H1 (cell line): ENCODE results near the gene ACAD10. TPM values are rescaled to one million over a fixed set of nuclear protein-coding genes. Genes with fewer than 3 reads are reported as not detected.

Experiments used
- CTCF ChIA-PET: fragments of 300-600 bp; sonication (Branson Sonifier 250); formaldehyde crosslinking; loops from one replicate; lab custom pipeline; 2021; ENCODE audit not compliant: partially characterized antibody; lab: Charles Lee
- POLR2A ChIA-PET: fragments of 300-600 bp; sonication (Branson Sonifier 250); formaldehyde crosslinking; loops from one replicate; lab custom pipeline; 2021; ENCODE audit warnings: inconsistent platforms; ENCODE audit not compliant: partially characterized antibody; lab: Charles Lee
- DNase-seq, 2 experiments: peaks; one replicate each; pipeline versions ENCODE4 v3.0.0 to v3.0.0-alpha.2; 2010 to 2022; ENCODE audit warnings: low spot score in 2 of 2, low read depth in 1 of 2, mixed read lengths in 1 of 2
- FAIRE-seq: peaks from 2 replicates; lab custom pipeline; 2011; peaks lifted over from hg19 to GRCh38; lab: Jason Lieb, UNC
- H2AFZ ChIP-seq: 2 replicates; pipeline ENCODE4 v1.8.1; 2012; ENCODE audit warnings: low read length, inconsistent platforms
- H2AK5ac ChIP-seq: 2 replicates; pipeline ENCODE4 v1.6.1; 2013; ENCODE audit warnings: low read depth, low read length
- H2BK120ac ChIP-seq: replicated peaks from 2 replicates; pipeline ENCODE3; 2013; ENCODE audit warnings: low read depth, low read length, inconsistent platforms
- H2BK12ac ChIP-seq: 2 replicates; pipeline ENCODE4 v1.6.1; 2013; ENCODE audit warnings: low read depth, low read length
- H2BK15ac ChIP-seq: 2 replicates; pipeline ENCODE4 v1.6.1; 2013; ENCODE audit warnings: low read length
- H2BK20ac ChIP-seq: 2 replicates; pipeline ENCODE4 v1.6.1; 2013; ENCODE audit warnings: low read length
- H2BK5ac ChIP-seq: 2 replicates; pipeline ENCODE4 v1.6.1; 2013; ENCODE audit warnings: low read depth, low read length
- H3K14ac ChIP-seq: 2 replicates; pipeline ENCODE4 v1.6.1; 2013; ENCODE audit warnings: inconsistent platforms; ENCODE audit not compliant: insufficient read length
- H3K18ac ChIP-seq: 2 replicates; pipeline ENCODE4 v1.6.1; 2013; ENCODE audit warnings: low read length; ENCODE audit errors: extremely low read depth
- H3K23ac ChIP-seq: 2 replicates; pipeline ENCODE4 v1.6.1; 2013; ENCODE audit warnings: inconsistent platforms; ENCODE audit not compliant: insufficient read length
- H3K23me2 ChIP-seq: 2 replicates; pipeline ENCODE4 v1.6.1; 2013; ENCODE audit warnings: low read depth, low read length
- H3K27ac ChIP-seq: 2 replicates; pipeline ENCODE4 v1.6.1; 2011; ENCODE audit warnings: low read depth, low read length, inconsistent platforms
- H3K27me3 ChIP-seq, 4 experiments: replicated peaks in 1 of 4; 1 replicate in 1 of 4; 2 replicates in 3 of 4; pipeline versions ENCODE4 v1.6.1 to v1.8.1; 2011 to 2013; ENCODE audit warnings: low read length in 3 of 4, mild to moderate bottlenecking in 3 of 4, inconsistent platforms in 2 of 4, mixed read lengths in 2 of 4, moderate library complexity in 1 of 4; ENCODE audit not compliant: control insufficient read depth in 3 of 4, insufficient read depth in 3 of 4; ENCODE audit errors: extremely low read depth in 1 of 4
- H3K36me3 ChIP-seq, 4 experiments: 2 replicates each; pipeline versions ENCODE4 v1.6.1 to v1.8.1; 2011 to 2013; ENCODE audit warnings: mild to moderate bottlenecking in 4 of 4, low read length in 3 of 4, moderate library complexity in 2 of 4, control low read depth in 1 of 4, inconsistent platforms in 1 of 4; ENCODE audit not compliant: insufficient read depth in 4 of 4, control insufficient read depth in 2 of 4
- H3K4ac ChIP-seq: replicated peaks from 2 replicates; pipeline ENCODE3; 2013; ENCODE audit warnings: low read length, low read depth, mixed read lengths, inconsistent platforms; ENCODE audit not compliant: insufficient read length
- H3K4me1 ChIP-seq, 4 experiments: replicated peaks in 1 of 4; 1 replicate in 1 of 4; 2 replicates in 3 of 4; pipeline versions ENCODE4 v1.6.1 to v1.8.1; 2011 to 2013; ENCODE audit warnings: low read length in 3 of 4, inconsistent platforms in 2 of 4, mixed read lengths in 1 of 4; ENCODE audit not compliant: insufficient read depth in 4 of 4, control insufficient read depth in 3 of 4
- H3K4me2 ChIP-seq, 2 experiments: 2 replicates each; pipeline versions ENCODE4 v1.6.1 to v1.8.1; 2011 to 2013; ENCODE audit warnings: low read depth in 2 of 2, low read length in 2 of 2, control low read depth in 1 of 2, inconsistent platforms in 1 of 2, mild to moderate bottlenecking in 1 of 2; ENCODE audit not compliant: insufficient read depth in 1 of 2
- H3K4me3 ChIP-seq, 4 experiments: fragments of 200-600, 300-600 bp in 1 of 4; sonication (generic), shearing (Covaris generic), sonication (Bioruptor Twin) in 1 of 4; 2 replicates each; pipeline versions ENCODE4 v1.5.1 to v1.8.1; 2011 to 2016; ENCODE audit warnings: low read length in 4 of 4, low read depth in 3 of 4, control low read depth in 2 of 4, inconsistent platforms in 2 of 4, mild to moderate bottlenecking in 2 of 4, mixed read lengths in 1 of 4, moderate library complexity in 1 of 4; ENCODE audit not compliant: insufficient read depth in 2 of 4; ENCODE audit errors: extremely low read depth in 1 of 4
- H3K56ac ChIP-seq: replicated peaks from 2 replicates; pipeline ENCODE3; 2013; ENCODE audit warnings: low read depth, mild to moderate bottlenecking, mixed read lengths, low read length, inconsistent platforms; ENCODE audit not compliant: insufficient read length
- H3K79me1 ChIP-seq: 2 replicates; pipeline ENCODE4 v1.6.1; 2013; ENCODE audit warnings: low read depth, low read length, control low read depth
- H3K79me2 ChIP-seq, 2 experiments: 2 replicates each; pipeline versions ENCODE4 v1.6.1 to v1.8.1; 2012 to 2013; ENCODE audit warnings: low read length in 2 of 2, mild to moderate bottlenecking in 2 of 2, inconsistent platforms in 1 of 2; ENCODE audit not compliant: insufficient read depth in 2 of 2, control insufficient read depth in 1 of 2
- H3K9ac ChIP-seq, 4 experiments: replicated peaks in 1 of 4; 1 replicate in 1 of 4; 2 replicates in 3 of 4; pipeline versions ENCODE4 v1.6.1 to v1.8.1; 2011 to 2013; ENCODE audit warnings: low read depth in 3 of 4, low read length in 3 of 4, control low read depth in 2 of 4, mild to moderate bottlenecking in 2 of 4, moderate library complexity in 2 of 4, inconsistent platforms in 1 of 4; ENCODE audit errors: extremely low read depth in 1 of 4
- H3K9me3 ChIP-seq, 2 experiments: 2 replicates each; pipeline versions ENCODE4 v1.6.1 to v1.8.1; 2012 to 2013; ENCODE audit warnings: mild to moderate bottlenecking in 2 of 2, moderate library complexity in 2 of 2, control low read depth in 1 of 2, inconsistent platforms in 1 of 2, low read depth in 1 of 2, low read length in 1 of 2, mixed read lengths in 1 of 2; ENCODE audit not compliant: insufficient read depth in 2 of 2
- H4K20me1 ChIP-seq, 2 experiments: replicated peaks in 1 of 2; 2 replicates each; pipeline versions ENCODE3 to v1.8.1; 2011 to 2013; ENCODE audit warnings: inconsistent platforms in 2 of 2, low read length in 2 of 2, mild to moderate bottlenecking in 1 of 2; ENCODE audit not compliant: insufficient read depth in 2 of 2, control insufficient read depth in 1 of 2
- H4K5ac ChIP-seq: 2 replicates; pipeline ENCODE4 v1.6.1; 2013; ENCODE audit warnings: low read length, low read depth, mixed read lengths, inconsistent platforms; ENCODE audit not compliant: insufficient read length
- H4K8ac ChIP-seq: 2 replicates; pipeline ENCODE4 v1.8.0; 2013; ENCODE audit warnings: mild to moderate bottlenecking, moderate library complexity, low read length, inconsistent platforms; ENCODE audit not compliant: insufficient read depth; ENCODE audit errors: extremely low read depth
- H4K91ac ChIP-seq: replicated peaks from 2 replicates; pipeline ENCODE3; 2013; ENCODE audit warnings: low read length, mixed read lengths, inconsistent platforms; ENCODE audit not compliant: insufficient read length
- BACH1 ChIP-seq: IDR thresholded peaks from 2 replicates; pipeline ENCODE4 v1.6.1; 2012; ENCODE audit warnings: low read length, improper control_type of control experiment
- KDM1A ChIP-seq: fragments of 200-600, 300-600 bp; sonication (generic); IDR thresholded peaks from 2 replicates; pipeline ENCODE4 v1.7.1; 2016; ENCODE audit warnings: mild to moderate bottlenecking, low read length, borderline replicate concordance
- MAFK ChIP-seq: IDR thresholded peaks from 2 replicates; pipeline ENCODE4 v1.6.1; 2012; ENCODE audit warnings: low read depth, mild to moderate bottlenecking, improper control_type of control experiment, low read length
- NRF1 ChIP-seq: IDR thresholded peaks from 2 replicates; pipeline ENCODE4 v1.6.1; 2011; ENCODE audit warnings: mild to moderate bottlenecking, low read depth, low read length, improper control_type of control experiment
- SP4 ChIP-seq: IDR thresholded peaks from 2 replicates; pipeline ENCODE4 v1.6.1; 2012; ENCODE audit warnings: low read length, inconsistent platforms
- SRF ChIP-seq: IDR thresholded peaks from 2 replicates; pipeline ENCODE4 v1.6.1; 2011; ENCODE audit warnings: mild to moderate bottlenecking, low read depth, low read length, moderate library complexity
- WGBS, 2 experiments: shearing (Covaris generic) in 1 of 2; methylation state at CpG; one replicate each; pipeline versions ENCODE4 v1.1.6 to v1.1.7; 2013 to 2015; ENCODE audit warnings: low lambda C conversion rate in 2 of 2, mixed read lengths in 2 of 2, inconsistent platforms in 1 of 2, low coverage in 1 of 2, missing lambda C conversion rate in 1 of 2; ENCODE audit not compliant: insufficient replicate concordance in 2 of 2, insufficient coverage in 1 of 2, insufficient read length in 1 of 2; ENCODE audit errors: extremely low coverage in 1 of 2, missing lambda C conversion rate in 1 of 2; 5-methylcytosine and 5-hydroxymethylcytosine counted together
- polyA plus RNA-seq, 7 experiments: library from polyadenylated mRNA; depleted of rRNA in 3 of 7; stranded (reverse) in 5 of 7; unstranded in 2 of 7; fragments of >200 nt in 5 of 7; fragments of 200-250 nt in 2 of 7; gene quantifications; 1 replicate in 5 of 7; 2 replicates in 1 of 7; 4 replicates in 1 of 7; pipeline versions ENCODE4 v1.2.1 to v1.2.3, GENCODE V29; 2011 to 2013; ENCODE audit warnings: missing spikeins in 2 of 7, mixed read lengths in 2 of 7
- total RNA-seq: library from RNA; stranded (reverse); fragmentation: NEBNext Ultra II Directional; extraction: Animal tissue kit (Norgen Biotek cat#: 25700); gene quantifications from 2 replicates; pipeline ENCODE4 v1.2.1, GENCODE V29; 2021

The ACAD10 gene
- total and polyA plus RNA-seq, 2 of the 8 experiments (the other 6 are each of a cell fraction or from before 2014, with no cell fraction given), result 17.3 to 23.3 TPM

DNA sequence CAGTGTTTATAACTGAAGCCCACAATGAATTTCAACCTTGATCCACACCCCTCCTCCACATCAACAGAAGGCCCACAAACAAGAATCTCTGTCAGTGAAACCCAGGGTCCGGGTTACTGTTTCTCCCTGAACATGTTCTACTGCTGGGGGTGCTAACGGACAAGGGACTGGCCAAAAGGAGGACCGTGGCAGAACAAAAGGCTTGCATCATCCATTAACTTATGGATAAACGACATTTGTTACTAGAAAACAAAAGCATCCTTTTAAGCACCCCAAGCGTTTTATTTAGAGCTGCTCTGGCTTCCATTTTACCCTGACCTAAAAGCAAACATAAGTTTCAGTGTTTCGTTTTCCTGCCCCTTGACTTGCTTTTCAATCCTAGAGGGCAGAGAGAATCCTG, 32.3 kb upstream of the ACAD10 start:
- 92% methylated on average over 6 of the region's 6 CpGs; no CpG with 5 or more reads in 1 of the 2 experiments for WGBS, 2 experiments
- no peak overlapping the region for H2AK5ac ChIP-seq

More for the DNA sequence above, 32.3 kb upstream of the ACAD10 start:
- POLR2A ChIA-PET, result interaction anchor here (0.7 to 1.2 kb wide), 3 partner anchors 10 to 1382 kb away, joined by 3 to 4 read pairs (median 3); no protein-coding TSS in a partner anchor
- H3K9me3 ChIP-seq, result no peaks in the 10 kb centered on the region
- H3K56ac ChIP-seq, result no peak overlapping the region
- CTCF ChIA-PET, result interaction anchor here (1.3 to 2.3 kb wide), 3 partner anchors 10 to 21 kb away, joined by 3 to 6 read pairs (median 4); no protein-coding TSS in a partner anchor
- no peak overlapping the region for H3K14ac ChIP-seq
- H2BK15ac ChIP-seq, result no peak overlapping the region
- H2BK20ac ChIP-seq, result no peak overlapping the region
- no peak overlapping the region for H4K91ac ChIP-seq
- H3K27me3 ChIP-seq, result no peaks in the 10 kb centered on the region
- H3K18ac ChIP-seq, result no peak overlapping the region
- no peaks in the 10 kb centered on the region for H3K79me1 ChIP-seq
- FAIRE-seq (no peak), DNase-seq (no peak)
- no peak overlapping the region for H3K4me2 ChIP-seq
- H3K27ac ChIP-seq, result no peak overlapping the region
- peaks cover 0 to 2% of the 10 kb centered on the region in 2 experiments for H4K20me1 ChIP-seq
- H2AFZ ChIP-seq, result no peak overlapping the region
- H3K4me1 ChIP-seq, result no peaks in the 10 kb centered on the region
- H3K23ac ChIP-seq, result no peak overlapping the region
- no peak overlapping the region for H2BK120ac ChIP-seq
- no peaks in the 10 kb centered on the region for H3K79me2 ChIP-seq
- no peak overlapping the region for H2BK5ac ChIP-seq
- H4K8ac ChIP-seq, result no peak overlapping the region
- H3K4me3 ChIP-seq, result no peak overlapping the region
- H2BK12ac ChIP-seq, result no peak overlapping the region
- no peak for TF ChIP-seq MAFK
- TF ChIP-seq BACH1, result no peak
- no peak for TF ChIP-seq SP4
- TF ChIP-seq NRF1, result no peak
- TF ChIP-seq KDM1A, result no peak
- TF ChIP-seq SRF, result no peak
- H3K23me2 ChIP-seq, result no peaks in the 10 kb centered on the region
- H4K5ac ChIP-seq, result no peak overlapping the region
- H3K36me3 ChIP-seq, result peaks cover 7 to 49% (median 38%) of the 10 kb centered on the region in 4 experiments; a peak in 6 of 8 replicates
- H3K4ac ChIP-seq, result no peak overlapping the region
- 0 out of 7 replicates have a peak overlapping the region, but pooled peaks of 1 of the 4 experiments have one; percentile 5 for H3K9ac ChIP-seq
